Dermis microvascular lymphatic vessel endothelial cell (primary cell): ENCODE measurements around the gene CTBP1. TPM values are rescaled to one million over a fixed set of nuclear protein-coding genes. Genes with fewer than 3 reads are reported as not detected.

Experiments used
- DNase-seq, 2 donors: peaks; one replicate each; pipeline versions ENCODE4 v3.0.0 to v3.0.0-alpha.2; 2010; ENCODE audit warnings: low read depth in 2 of 2
- total RNA-seq: library from RNA; depleted of rRNA; stranded (reverse); fragments of >200 nt; gene quantifications from 2 replicates; pipeline ENCODE4 v1.2.1, GENCODE V29; 2014

CTBP1 gene
- total RNA-seq, 1 donor from 2014 or later, result 211 TPM

GRCh38 chr4:1177274-1178141 is 71.4 kb downstream of the CTBP1 start:
- no peak for DNase-seq

GRCh38 chr4:1176398-1177273 is 72.3 kb downstream of the CTBP1 start:
- DNase-seq, result no peak

GRCh38 chr4:1175635-1176229 is 73.2 kb downstream of the CTBP1 start:
- no peak for DNase-seq

GRCh38 chr4:1174941-1175634 is 73.8 kb downstream of the CTBP1 start:
- no peak for DNase-seq

GRCh38 chr4:1172971-1173757 is 75.8 kb downstream of the CTBP1 start:
- DNase-seq, result no peak

- DNase-seq, result no peak
These were observed 76.6 kb downstream of the CTBP1 start, which contains the start of gene SPON2 for GRCh38 chr4:1172228-1172851. TSS of gene SPON2 (minus strand) at chr4:1172583.

GRCh38 chr4:1171311-1172227 is 77.4 kb downstream of the CTBP1 start:
- no peak for DNase-seq

- DNase-seq, result no peak
These were observed 78.0 kb downstream of the CTBP1 start for GRCh38 chr4:1170976-1171310.

- DNase-seq, result no peak
These were observed 78.6 kb downstream of the CTBP1 start for GRCh38 chr4:1170156-1170975.

GRCh38 chr4:1169691-1170096 is 79.2 kb downstream of the CTBP1 start:
- DNase-seq, result no peak

GRCh38 chr4:1169171-1169671 is 79.7 kb downstream of the CTBP1 start:
- no peak for DNase-seq

- DNase-seq, result no peak
These were observed 80.5 kb downstream of the CTBP1 start for GRCh38 chr4:1168191-1169101.

GRCh38 chr4:1167244-1167949 is 81.5 kb downstream of the CTBP1 start:
- peak; percentile 39 to 71 for DNase-seq

- no peak for DNase-seq
These were observed 82.3 kb downstream of the CTBP1 start for GRCh38 chr4:1166509-1167243.

GRCh38 chr4:1164956-1165545 is 83.9 kb downstream of the CTBP1 start:
- DNase-seq, result no peak
